OCI-LY1 (cell line): ENCODE data around the gene F2.

Experiments
- H2AFZ ChIP-seq: fragments of 200-600 bp; sonication (generic), shearing (Covaris generic); 2 replicates; pipeline ENCODE4 v1.6.0; 2014; ENCODE audit warnings: antibody characterized with exemption, mild to moderate bottlenecking, low read length
- H3F3A ChIP-seq: fragments of 200-600 bp; sonication (generic), shearing (Covaris generic); 2 replicates; pipeline ENCODE4 v1.6.0; 2014; ENCODE audit warnings: mild to moderate bottlenecking, antibody characterized with exemption, low read length, moderate library complexity; ENCODE audit not compliant: insufficient read depth
- H3K27ac ChIP-seq: fragments of 200-600 bp; sonication (generic); 2 replicates; pipeline ENCODE4 v1.5.1; 2014; ENCODE audit warnings: low read length, mixed run types, mild to moderate bottlenecking, low read depth; ENCODE audit not compliant: poor library complexity, severe bottlenecking
- H3K27me3 ChIP-seq: fragments of 200-600 bp; sonication (generic); 2 replicates; pipeline ENCODE4 v1.6.0; 2014; ENCODE audit warnings: antibody characterized with exemption, mild to moderate bottlenecking, low read length, moderate library complexity; ENCODE audit not compliant: insufficient read depth
- H3K36me3 ChIP-seq: fragments of 200-600 bp; sonication (generic); 2 replicates; pipeline ENCODE4 v1.6.1; 2014; ENCODE audit warnings: mild to moderate bottlenecking, antibody characterized with exemption, low read length, moderate library complexity, mixed read lengths; ENCODE audit not compliant: insufficient read depth
- H3K4me1 ChIP-seq: fragments of 200-600 bp; sonication (generic); 2 replicates; pipeline ENCODE4 v1.5.1; 2014; ENCODE audit warnings: mild to moderate bottlenecking, low read length, moderate library complexity; ENCODE audit not compliant: insufficient read depth, severe bottlenecking
- H3K4me2 ChIP-seq: fragments of 200-600 bp; sonication (generic), shearing (Covaris generic); 2 replicates; pipeline ENCODE4 v1.6.1; 2014; ENCODE audit warnings: low read length
- H3K4me3 ChIP-seq: fragments of 200-600 bp; sonication (generic); 2 replicates; pipeline ENCODE4 v1.5.1; 2014; ENCODE audit warnings: low read length, low read depth, mild to moderate bottlenecking, mixed read lengths; ENCODE audit not compliant: poor library complexity, severe bottlenecking
- H3K79me2 ChIP-seq: fragments of 200-600 bp; shearing (Covaris generic); 2 replicates; pipeline ENCODE4 v1.6.1; 2016; ENCODE audit warnings: mixed run types, low read length, mixed read lengths; ENCODE audit not compliant: insufficient read depth
- H3K9ac ChIP-seq: fragments of 200-600 bp; sonication (generic), shearing (Covaris generic); 2 replicates; pipeline ENCODE4 v1.6.1; 2014; ENCODE audit warnings: mild to moderate bottlenecking, low read length, mixed read lengths
- H3K9me2 ChIP-seq: fragments of 200-600 bp; sonication (generic), shearing (Covaris generic); 2 replicates; pipeline ENCODE4 v1.6.1; 2014; ENCODE audit warnings: low read depth, mild to moderate bottlenecking, low read length, mixed read lengths
- H3K9me3 ChIP-seq: fragments of 200-600 bp; shearing (Covaris generic); 2 replicates; pipeline ENCODE4 v1.6.1; 2014; ENCODE audit warnings: low read length, mixed read lengths
- H4K20me1 ChIP-seq: fragments of 200-600 bp; sonication (generic), shearing (Covaris generic); 2 replicates; pipeline ENCODE4 v1.6.0; 2016; ENCODE audit warnings: mild to moderate bottlenecking, low read length; ENCODE audit not compliant: insufficient read depth
- CTCF ChIP-seq: fragments of 200-600 bp; sonication (generic), shearing (Covaris generic); IDR thresholded peaks from 2 replicates; pipeline ENCODE4 v1.5.1; 2017; ENCODE audit warnings: mild to moderate bottlenecking, antibody characterized with exemption, low read length, moderate library complexity, mixed read lengths
- EZH2 ChIP-seq: fragments of 200-600 bp; sonication (generic), shearing (Covaris generic); IDR thresholded peaks from 2 replicates; pipeline ENCODE4 v1.8.0; 2017; ENCODE audit warnings: borderline replicate concordance, mixed run types, mild to moderate bottlenecking, antibody characterized with exemption, low read length, moderate library complexity, mixed read lengths

The F2 gene

GRCh38 chr11:46743043-46743442 lies 24.0 kb downstream of the F2 start:
- Histone ChIP-seq H3K36me3 (peaks cover 71% of the 10 kb centered on the region), H3K4me2 (no peak overlapping the region)
- no peak for TF ChIP-seq EZH2
- TF ChIP-seq CTCF: no peak

GRCh38 chr11:46743693-46744339 lies 24.8 kb downstream of the F2 start:
- Histone ChIP-seq H3K79me2 (no peaks in the 10 kb centered on the region), H3K4me1 (no peaks in the 10 kb centered on the region), H3K36me3 (peaks cover 79% of the 10 kb centered on the region), H4K20me1 (no peaks in the 10 kb centered on the region), H3K27me3 (no peaks in the 10 kb centered on the region), H3F3A (no peaks in the 10 kb centered on the region), H3K4me3 (no peak overlapping the region), H3K9ac (no peak overlapping the region), H3K9me3 (no peaks in the 10 kb centered on the region), H3K27ac (no peak overlapping the region), H2AFZ (no peak overlapping the region), H3K9me2 (no peaks in the 10 kb centered on the region), H3K4me2 (no peak overlapping the region)
- TF ChIP-seq EZH2 (no peak), CTCF (no peak)

More at GRCh38 chr11:46743043-46743442, 24.0 kb downstream of the F2 start:
- no peak overlapping the region for H3K9ac ChIP-seq
- no peaks in the 10 kb centered on the region for H3K4me1 ChIP-seq
- no peak overlapping the region for H3K27ac ChIP-seq
- H4K20me1 ChIP-seq: no peaks in the 10 kb centered on the region
- H3K9me2 ChIP-seq: no peaks in the 10 kb centered on the region
- H3K79me2 ChIP-seq: no peaks in the 10 kb centered on the region
- H3K9me3 ChIP-seq: no peaks in the 10 kb centered on the region
- H3K27me3 ChIP-seq: no peaks in the 10 kb centered on the region
- no peaks in the 10 kb centered on the region for H3F3A ChIP-seq
- no peak overlapping the region for H3K4me3 ChIP-seq
- no peak overlapping the region for H2AFZ ChIP-seq

GRCh38 chr11:46745328-46745727 lies 26.3 kb downstream of the F2 start:
- H3K4me2 ChIP-seq: no peak overlapping the region
- no peak overlapping the region for H2AFZ ChIP-seq
- TF ChIP-seq CTCF (no peak), EZH2 (no peak)

More at GRCh38 chr11:46745328-46745727, 26.3 kb downstream of the F2 start:
- H3K79me2 ChIP-seq: no peaks in the 10 kb centered on the region
- no peaks in the 10 kb centered on the region for H3F3A ChIP-seq
- H3K27me3 ChIP-seq: no peaks in the 10 kb centered on the region
- H3K9me2 ChIP-seq: no peaks in the 10 kb centered on the region
- H3K27ac ChIP-seq: no peak overlapping the region
- no peaks in the 10 kb centered on the region for H3K4me1 ChIP-seq
- H3K4me3 ChIP-seq: no peak overlapping the region
- no peaks in the 10 kb centered on the region for H4K20me1 ChIP-seq
- H3K36me3 ChIP-seq: peaks cover 94% of the 10 kb centered on the region
- no peak overlapping the region for H3K9ac ChIP-seq
- H3K9me3 ChIP-seq: no peaks in the 10 kb centered on the region
